ENCODE data around the gene CLEC17A.

DNA sequence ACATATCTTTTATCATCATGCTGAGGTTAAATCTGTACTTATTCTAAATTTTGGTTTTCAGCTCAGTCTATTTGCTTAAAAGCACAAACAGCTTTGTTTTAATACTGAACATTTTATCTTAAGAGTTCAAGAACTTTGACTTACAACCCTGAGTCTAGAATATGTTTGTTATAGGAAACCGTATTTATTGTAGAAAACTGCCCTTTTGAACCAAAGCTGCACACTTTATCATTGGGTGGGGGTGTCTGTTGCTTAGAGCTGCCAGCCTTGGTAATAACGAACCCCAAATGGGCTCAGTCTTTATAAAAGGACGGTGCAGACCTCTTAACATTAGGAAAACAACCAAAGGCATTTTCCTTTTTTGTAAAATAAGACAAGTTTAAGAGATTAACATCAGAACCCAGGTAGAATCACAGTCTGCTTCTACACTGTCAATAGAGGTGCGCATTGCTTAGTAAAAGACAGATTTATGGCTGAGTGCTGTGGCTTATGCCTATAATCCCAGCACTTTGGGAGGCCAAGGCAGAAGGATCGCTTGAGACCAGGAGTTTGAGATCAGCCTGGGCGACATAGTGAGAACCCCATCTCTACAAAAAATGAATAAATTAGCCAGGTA lies 77.1 kb downstream of the CLEC17A start:
- TF ChIP-seq, protein P1, sequence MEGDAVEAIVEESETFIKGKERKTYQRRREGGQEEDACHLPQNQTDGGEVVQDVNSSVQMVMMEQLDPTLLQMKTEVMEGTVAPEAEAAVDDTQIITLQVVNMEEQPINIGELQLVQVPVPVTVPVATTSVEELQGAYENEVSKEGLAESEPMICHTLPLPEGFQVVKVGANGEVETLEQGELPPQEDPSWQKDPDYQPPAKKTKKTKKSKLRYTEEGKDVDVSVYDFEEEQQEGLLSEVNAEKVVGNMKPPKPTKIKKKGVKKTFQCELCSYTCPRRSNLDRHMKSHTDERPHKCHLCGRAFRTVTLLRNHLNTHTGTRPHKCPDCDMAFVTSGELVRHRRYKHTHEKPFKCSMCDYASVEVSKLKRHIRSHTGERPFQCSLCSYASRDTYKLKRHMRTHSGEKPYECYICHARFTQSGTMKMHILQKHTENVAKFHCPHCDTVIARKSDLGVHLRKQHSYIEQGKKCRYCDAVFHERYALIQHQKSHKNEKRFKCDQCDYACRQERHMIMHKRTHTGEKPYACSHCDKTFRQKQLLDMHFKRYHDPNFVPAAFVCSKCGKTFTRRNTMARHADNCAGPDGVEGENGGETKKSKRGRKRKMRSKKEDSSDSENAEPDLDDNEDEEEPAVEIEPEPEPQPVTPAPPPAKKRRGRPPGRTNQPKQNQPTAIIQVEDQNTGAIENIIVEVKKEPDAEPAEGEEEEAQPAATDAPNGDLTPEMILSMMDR (conservative IDR thresholded peaks at IDR 0.05; ENCODE audit: low read length) = no peak
- no peak for TF ChIP-seq EZH2phosphoT487 (IDR thresholded peaks at IDR 0.05; ENCODE audit: borderline replicate concordance, low read depth, low read length)

Measured in OCI-LY7 (cell line).